CD8-positive, alpha-beta memory T cell (primary cell): Measurements from ENCODE around the gene ZNF445. TPM values are rescaled to one million over a fixed set of nuclear protein-coding genes. Genes with fewer than 3 reads are reported as not detected.
A peak's percentile ranks its signal among the peaks of the same experiment; 100 is the strongest.
"Not testable (repeated sequence)": the region's sequence is repeated elsewhere in the genome, so short reads cannot be mapped to it uniquely, and the experiment has no call there.

Experiments
- CTCF ChIA-PET: fragments of 350-600 bp; sonication (Branson Sonifier 250); formaldehyde crosslinking; loops from one replicate; lab custom pipeline; 2021; ENCODE audit warnings: antibody characterized with exemption; lab: Charles Lee
- POLR2A ChIA-PET: fragments of 350-600 bp; sonication (Branson Sonifier 250); formaldehyde crosslinking; loops from one replicate; lab custom pipeline; 2021; ENCODE audit warnings: antibody characterized with exemption; lab: Charles Lee
- DNase-seq, 5 donors: peaks; one replicate each; pipeline versions ENCODE4 v3.0.0 to v3.0.0-alpha.2; 2020 to 2022; ENCODE audit warnings: mixed read lengths in 1 of 5
- H3K27ac ChIP-seq: one replicate; pipeline ENCODE4 v1.7.0; 2013; ENCODE audit warnings: low read depth, mild to moderate bottlenecking, low read length, moderate library complexity
- H3K27me3 ChIP-seq: 2 replicates; pipeline ENCODE4 v1.7.0; 2013; ENCODE audit warnings: low read length, mild to moderate bottlenecking; ENCODE audit not compliant: insufficient read depth, poor library complexity, severe bottlenecking
- H3K36me3 ChIP-seq: 2 replicates; pipeline ENCODE4 v1.7.0; 2013; ENCODE audit warnings: mild to moderate bottlenecking, low read length, moderate library complexity; ENCODE audit not compliant: insufficient read depth
- H3K4me1 ChIP-seq: 2 replicates; pipeline ENCODE4 v1.7.0; 2013; ENCODE audit warnings: mild to moderate bottlenecking, low read length, moderate library complexity; ENCODE audit not compliant: insufficient read depth
- H3K4me3 ChIP-seq: 2 replicates; pipeline ENCODE4 v1.7.0; 2013; ENCODE audit warnings: mild to moderate bottlenecking, low read length
- H3K9me3 ChIP-seq: 2 replicates; pipeline ENCODE4 v1.7.0; 2013; ENCODE audit warnings: mild to moderate bottlenecking, low read length
- H3K27ac Mint-ChIP-seq, 8 donors: one replicate each; pipeline ENCODE4 v1.8.0; 2020 to 2021; ENCODE audit warnings: mixed read lengths in 8 of 8, mild to moderate bottlenecking in 6 of 8, inconsistent platforms in 3 of 8, moderate library complexity in 3 of 8
- H3K27me3 Mint-ChIP-seq, 2 donors: one replicate each; pipeline ENCODE4 v1.8.0; 2020 to 2021; ENCODE audit warnings: mixed read lengths in 2 of 2, mild to moderate bottlenecking in 1 of 2, moderate library complexity in 1 of 2
- H3K36me3 Mint-ChIP-seq, 3 donors: one replicate each; pipeline ENCODE4 v1.8.0; 2020 to 2021; ENCODE audit warnings: mixed read lengths in 3 of 3, inconsistent platforms in 1 of 3, mild to moderate bottlenecking in 1 of 3
- H3K4me1 Mint-ChIP-seq, 3 donors: one replicate each; pipeline ENCODE4 v1.8.0; 2020 to 2021; ENCODE audit warnings: mixed read lengths in 3 of 3, inconsistent platforms in 1 of 3, mild to moderate bottlenecking in 1 of 3
- H3K4me3 Mint-ChIP-seq, 7 donors: one replicate each; pipeline ENCODE4 v1.8.0; 2020 to 2021; ENCODE audit warnings: mixed read lengths in 7 of 7, mild to moderate bottlenecking in 6 of 7, moderate library complexity in 4 of 7, inconsistent platforms in 2 of 7
- H3K9me3 Mint-ChIP-seq, 5 donors: one replicate each; pipeline ENCODE4 v1.8.0; 2020 to 2022; ENCODE audit warnings: mixed read lengths in 5 of 5, mild to moderate bottlenecking in 3 of 5, moderate library complexity in 2 of 5, inconsistent platforms in 1 of 5
- polyA plus RNA-seq: library from polyadenylated mRNA; unstranded; fragments of 300-500 nt; fragmentation: Illumina TruSeq; gene quantifications from one replicate; pipeline ENCODE4 v1.2.3, GENCODE V29; 2021
- total RNA-seq, 2 experiments: library from RNA; stranded (reverse); gene quantifications; one replicate each; pipeline ENCODE4 v1.2.3, GENCODE V29; 2021

Gene ZNF445
- total and polyA plus RNA-seq, 3 experiments from 2014 or later: 3.2 to 16.2 (median 15.8) TPM

DNA sequence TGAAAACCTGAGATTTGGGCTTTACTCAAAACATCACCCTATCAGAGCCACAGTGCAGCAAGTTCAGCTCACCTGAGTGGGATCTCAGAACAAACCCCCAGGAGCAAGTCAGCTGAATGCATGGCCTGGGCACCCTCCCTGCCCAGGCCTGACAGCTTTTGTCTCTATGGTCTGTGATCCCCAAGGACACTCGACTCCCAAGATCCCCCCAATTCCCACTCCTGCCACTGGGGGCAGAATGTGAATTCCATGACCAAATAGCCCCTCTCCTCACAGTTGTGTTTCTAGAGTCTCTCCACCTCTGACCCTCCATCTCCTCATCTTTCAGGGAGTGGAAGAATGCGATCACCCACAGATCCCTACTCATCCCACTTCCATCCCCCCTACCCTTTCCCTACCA, 58.9 kb downstream of the ZNF445 start:
- Mint-ChIP-seq H3K4me1 (no peaks in the 10 kb centered on the region), H3K9me3 (peaks cover 0 to 2% (median 0%) of the 10 kb centered on the region in 5 donors), H3K27me3 (peaks cover 3 to 9% of the 10 kb centered on the region in 2 donors), H3K27ac (peak overlapping the region in 1 of 8 donors; percentile 3), H3K4me3 (no peak overlapping the region), H3K36me3 (peaks cover 0 to 7% (median 0%) of the 10 kb centered on the region in 3 donors)
- H3K27me3 ChIP-seq: no peaks in the 10 kb centered on the region
- DNase-seq: no peak
- CTCF ChIA-PET: no interaction called here
- no peaks in the 10 kb centered on the region for H3K9me3 ChIP-seq
- H3K36me3 ChIP-seq: no peaks in the 10 kb centered on the region
- no peaks in the 10 kb centered on the region for H3K4me1 ChIP-seq
- no peak overlapping the region for H3K4me3 ChIP-seq
- POLR2A ChIA-PET: no interaction called here
- no peak overlapping the region for H3K27ac ChIP-seq

DNA sequence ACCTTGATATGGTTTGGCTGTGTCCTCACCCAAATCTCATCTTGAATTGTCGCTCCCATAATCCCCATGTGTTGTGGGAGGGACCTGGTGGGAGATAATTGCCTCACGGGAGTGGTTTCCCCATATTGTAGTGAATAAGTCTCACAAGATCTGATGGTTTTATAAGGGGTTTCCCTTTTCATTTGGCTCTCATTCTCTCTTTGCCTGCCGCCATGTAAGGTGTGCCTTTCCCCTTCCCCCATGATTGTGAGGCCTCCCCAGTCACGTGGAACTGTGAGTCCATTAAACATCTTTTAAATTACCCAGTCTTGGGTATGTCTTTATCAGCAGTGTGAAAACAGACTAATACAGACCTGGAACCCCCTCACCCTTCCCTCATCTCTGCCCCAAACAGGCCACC, 59.4 kb downstream of the ZNF445 start:
- H3K4me1 ChIP-seq, H3K9me3 Mint-ChIP-seq, H3K4me3 ChIP-seq, CTCF ChIA-PET, H3K27me3 ChIP-seq, H3K4me1 Mint-ChIP-seq, H3K4me3 Mint-ChIP-seq, H3K36me3 ChIP-seq, POLR2A ChIA-PET, H3K27me3 Mint-ChIP-seq, H3K36me3 Mint-ChIP-seq, H3K9me3 ChIP-seq, H3K27ac ChIP-seq, DNase-seq: not testable (repeated sequence)
- peak overlapping the region in 1 of 8 donors; percentile 62 for H3K27ac Mint-ChIP-seq

DNA sequence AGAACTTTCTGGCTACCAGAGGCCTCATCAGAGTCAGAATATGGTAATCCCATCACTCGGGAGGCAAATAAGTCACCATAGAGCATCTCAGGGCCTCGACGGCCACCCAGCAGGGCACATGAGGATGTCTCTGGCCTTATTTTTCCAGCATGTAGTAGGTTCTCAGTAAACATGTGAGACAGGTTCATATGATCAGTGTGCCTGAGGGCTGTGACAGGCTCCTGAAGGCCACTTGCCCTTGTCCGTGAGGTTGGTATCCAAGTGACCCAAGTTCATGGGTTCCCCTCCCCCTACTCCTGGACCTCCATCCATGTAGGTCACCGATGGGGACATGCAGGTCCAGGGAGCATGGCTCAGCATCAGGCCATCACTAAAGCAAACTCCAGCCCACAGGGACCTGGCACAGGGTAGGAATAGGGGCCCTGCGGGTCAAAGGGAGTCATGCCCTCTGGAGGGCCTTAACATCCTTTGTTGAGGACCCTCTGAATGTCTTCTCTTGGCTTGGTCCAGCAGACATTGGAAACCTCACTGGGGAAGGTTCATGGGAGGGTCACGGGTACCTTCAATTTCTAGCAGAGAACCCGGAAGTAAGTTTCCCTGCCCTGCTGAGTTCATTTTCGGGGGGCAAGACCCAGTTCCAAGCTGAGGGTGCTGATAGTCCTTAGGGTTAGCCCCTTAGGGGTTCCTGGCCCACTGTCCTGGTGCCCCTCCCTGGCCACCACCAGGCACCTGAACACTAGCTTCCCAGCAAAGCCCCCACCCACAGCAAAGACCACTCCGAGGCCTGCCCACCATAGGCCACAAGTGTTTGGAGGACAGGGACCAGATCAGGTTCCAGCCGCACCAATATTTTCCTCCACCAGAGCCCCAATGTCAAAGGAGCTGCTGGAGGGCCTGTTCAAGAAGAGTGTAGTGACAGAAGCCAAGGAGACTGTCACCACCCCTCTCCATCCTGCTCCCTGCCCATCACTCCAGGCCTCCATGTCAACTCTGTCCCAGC, 61.1 kb downstream of the ZNF445 start:
- Histone ChIP-seq H3K9me3 (no peaks in the 10 kb centered on the region), H3K4me3 (no peak overlapping the region), H3K36me3 (no peaks in the 10 kb centered on the region), H3K4me1 (no peaks in the 10 kb centered on the region), H3K27ac (no peak overlapping the region), H3K27me3 (no peaks in the 10 kb centered on the region)
- no peak for DNase-seq
- peaks cover 0 to 7% (median 0%) of the 10 kb centered on the region in 3 donors for H3K36me3 Mint-ChIP-seq
- H3K27ac Mint-ChIP-seq: peak overlapping the region in 1 of 8 donors; percentile 50
- CTCF ChIA-PET: no interaction called here
- H3K9me3 Mint-ChIP-seq: peaks cover 0 to 2% (median 0%) of the 10 kb centered on the region in 5 donors
- POLR2A ChIA-PET: no interaction called here
- no peak overlapping the region for H3K4me3 Mint-ChIP-seq
- no peaks in the 10 kb centered on the region for H3K4me1 Mint-ChIP-seq
- peaks cover 0 to 4% of the 10 kb centered on the region in 2 donors for H3K27me3 Mint-ChIP-seq

DNA sequence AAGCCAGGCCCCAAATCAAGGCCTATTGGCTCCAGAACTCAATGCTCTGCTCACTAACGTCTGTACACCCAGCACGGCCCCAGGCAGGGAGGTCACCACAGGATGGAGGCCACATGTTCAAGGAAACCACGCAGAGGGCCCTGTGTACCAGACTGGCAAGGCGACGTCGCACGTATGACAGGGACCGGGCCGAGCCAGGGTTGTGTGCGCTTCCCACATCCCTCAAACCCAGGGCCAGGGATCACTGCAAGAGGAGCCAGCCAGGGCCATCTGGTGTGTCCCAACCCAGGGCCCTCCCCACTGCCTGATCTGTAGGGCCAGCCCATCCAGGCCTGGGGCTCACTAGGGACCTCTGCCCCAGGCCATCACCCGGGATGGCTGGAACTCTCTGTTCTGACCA, 62.0 kb downstream of the ZNF445 start:
- H3K36me3 ChIP-seq: no peaks in the 10 kb centered on the region
- no peaks in the 10 kb centered on the region for H3K4me1 ChIP-seq
- ChIA-PET POLR2A (no interaction called here), CTCF (no interaction called here)
- Mint-ChIP-seq H3K4me1 (no peaks in the 10 kb centered on the region), H3K27me3 (no peaks in the 10 kb centered on the region), H3K9me3 (no peaks in the 10 kb centered on the region), H3K4me3 (no peak overlapping the region), H3K27ac (no peak overlapping the region), H3K36me3 (peaks cover 0 to 7% (median 0%) of the 10 kb centered on the region in 3 donors)
- no peak overlapping the region for H3K27ac ChIP-seq
- H3K4me3 ChIP-seq: no peak overlapping the region
- no peaks in the 10 kb centered on the region for H3K9me3 ChIP-seq
- no peak for DNase-seq
- no peaks in the 10 kb centered on the region for H3K27me3 ChIP-seq

DNA sequence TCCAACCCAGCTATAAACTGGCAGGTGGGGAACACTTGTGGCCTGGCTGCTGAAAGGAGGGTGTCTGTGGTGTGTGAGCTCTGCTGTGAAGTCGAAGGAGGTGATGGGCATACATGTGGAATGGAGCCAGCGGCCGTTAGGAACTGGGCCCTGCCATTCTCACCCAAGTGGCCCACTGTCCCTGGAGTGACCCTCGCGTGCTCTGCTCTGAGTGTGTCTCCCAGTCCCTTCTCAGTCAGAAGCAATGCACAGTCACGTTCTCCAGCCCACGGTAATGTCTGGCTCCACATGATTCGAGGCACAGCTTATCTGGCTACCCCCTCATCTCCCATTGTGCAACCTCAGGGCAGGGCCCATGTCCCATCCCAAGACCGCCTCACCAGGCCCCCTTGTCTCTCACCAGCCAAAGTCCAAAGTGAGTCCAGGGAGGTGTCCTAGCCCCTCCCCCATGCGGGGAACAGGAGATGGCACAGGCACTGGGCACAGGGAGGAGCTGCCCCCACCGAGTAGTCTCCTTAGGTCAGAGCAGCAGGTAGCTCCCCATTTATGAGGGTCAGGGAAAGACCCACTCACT, 62.9 kb downstream of the ZNF445 start:
- H3K4me1 Mint-ChIP-seq: no peaks in the 10 kb centered on the region
- Histone ChIP-seq H3K36me3 (no peaks in the 10 kb centered on the region), H3K9me3 (no peaks in the 10 kb centered on the region), H3K4me1 (no peaks in the 10 kb centered on the region), H3K27ac (no peak overlapping the region), H3K27me3 (no peaks in the 10 kb centered on the region), H3K4me3 (no peak overlapping the region)
- peaks cover 0 to 7% (median 0%) of the 10 kb centered on the region in 3 donors for H3K36me3 Mint-ChIP-seq
- CTCF ChIA-PET: no interaction called here
- no peak overlapping the region for H3K27ac Mint-ChIP-seq
- POLR2A ChIA-PET: no interaction called here
- no peaks in the 10 kb centered on the region for H3K9me3 Mint-ChIP-seq
- no peaks in the 10 kb centered on the region for H3K27me3 Mint-ChIP-seq
- no peak overlapping the region for H3K4me3 Mint-ChIP-seq
- DNase-seq: no peak

DNA sequence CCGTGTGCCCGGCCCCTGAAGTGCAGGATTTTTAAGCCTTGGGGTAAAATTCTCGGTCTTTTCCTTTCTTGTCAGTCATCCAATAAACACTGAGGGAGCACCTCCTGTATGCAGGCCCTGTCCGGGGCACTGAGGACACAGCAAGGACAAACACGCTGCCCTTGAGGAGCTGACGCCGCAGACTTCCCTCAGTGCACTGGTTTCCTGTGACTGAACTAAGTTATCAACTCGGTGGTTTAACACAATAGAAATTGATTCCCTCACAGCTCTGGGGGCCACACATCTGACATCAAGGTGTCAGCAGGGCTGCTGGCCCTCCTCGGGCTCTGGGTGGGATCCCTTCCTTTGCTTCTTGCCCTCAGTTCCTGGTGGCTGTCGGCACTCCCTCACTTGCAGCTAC, 65.1 kb downstream of the ZNF445 start:
- H3K36me3 ChIP-seq: no peaks in the 10 kb centered on the region
- Mint-ChIP-seq H3K27me3 (no peaks in the 10 kb centered on the region), H3K36me3 (no peaks in the 10 kb centered on the region), H3K4me1 (no peaks in the 10 kb centered on the region), H3K4me3 (no peak overlapping the region), H3K27ac (no peak overlapping the region), H3K9me3 (no peaks in the 10 kb centered on the region)
- no peak overlapping the region for H3K4me3 ChIP-seq
- H3K4me1 ChIP-seq: no peaks in the 10 kb centered on the region
- H3K27me3 ChIP-seq: no peaks in the 10 kb centered on the region
- H3K27ac ChIP-seq: no peak overlapping the region
- no peaks in the 10 kb centered on the region for H3K9me3 ChIP-seq
- DNase-seq: no peak
- CTCF ChIA-PET: no interaction called here
- POLR2A ChIA-PET: no interaction called here

DNA sequence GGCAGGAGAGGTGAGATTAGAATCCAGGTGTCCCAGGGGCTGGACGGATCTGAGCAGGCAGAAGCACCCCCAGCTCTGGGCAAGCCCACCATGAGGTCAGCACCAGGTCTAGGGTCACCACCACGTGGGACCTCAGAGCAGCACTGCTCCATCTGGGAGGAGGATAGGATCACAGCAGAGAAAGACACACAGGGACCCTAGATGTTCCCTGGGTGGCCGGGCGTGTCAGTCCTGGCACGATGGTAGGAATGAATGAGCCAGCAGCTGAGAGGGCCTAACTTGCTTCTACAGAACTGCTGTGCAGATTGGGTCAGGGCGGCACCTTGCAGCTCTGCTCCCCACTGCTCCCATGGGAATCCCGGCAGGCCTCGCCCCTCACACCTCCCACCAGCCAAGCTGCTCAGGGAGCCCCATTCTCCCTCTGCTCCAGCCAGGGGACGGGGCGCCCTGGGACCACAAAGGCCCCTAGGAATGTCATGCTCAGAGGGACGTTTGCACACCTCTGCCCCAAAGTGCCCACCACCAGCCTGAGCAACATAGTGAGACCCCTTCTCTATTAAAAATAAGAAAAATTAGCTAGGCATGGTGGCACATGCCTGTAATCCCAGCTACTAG, 66.3 kb downstream of the ZNF445 start:
- peak overlapping the region in 1 of 7 donors; percentile 36 for H3K4me3 Mint-ChIP-seq
- Histone ChIP-seq H3K4me3 (no peak overlapping the region), H3K27me3 (no peaks in the 10 kb centered on the region), H3K9me3 (no peaks in the 10 kb centered on the region), H3K27ac (no peak overlapping the region), H3K36me3 (no peaks in the 10 kb centered on the region), H3K4me1 (no peaks in the 10 kb centered on the region)
- ChIA-PET CTCF (no interaction called here), POLR2A (no interaction called here)
- DNase-seq: no peak
- no peaks in the 10 kb centered on the region for H3K36me3 Mint-ChIP-seq
- no peaks in the 10 kb centered on the region for H3K27me3 Mint-ChIP-seq
- no peaks in the 10 kb centered on the region for H3K4me1 Mint-ChIP-seq
- no peaks in the 10 kb centered on the region for H3K9me3 Mint-ChIP-seq
- H3K27ac Mint-ChIP-seq: peak overlapping the region in 1 of 8 donors; percentile 17
